ENCODE results near the gene NFE2L3. TPM values are rescaled to one million over a fixed set of nuclear protein-coding genes. Genes with fewer than 3 reads are reported as not detected.
"Not testable (repeated sequence)": the region's sequence is repeated elsewhere in the genome, so short reads cannot be mapped to it uniquely, and the experiment has no call there.

NFE2L3 gene
- 1 to 10 TPM; 1.3 to 1.7 TPM for total RNA-seq
- long read RNA-seq: 0 reads

- DNase-seq (peak; percentile 80), ATAC-seq (peak; percentile 83 to 89)
- intact Hi-C loops (cut with DNase I): no loop called here
Observed at GRCh38 chr7:26151953-26152781, at the start of gene NFE2L3. Gene NFE2L3 (plus strand): TSS chr7:26152198. CDS start chr7:26152499, 301 bp downstream.

- DNase-seq (no peak), ATAC-seq (no peak)
- intact Hi-C loops (cut with DNase I): no loop called here
Observed at GRCh38 chr7:26103596-26103995, 48.4 kb upstream of the NFE2L3 start.

DNA sequence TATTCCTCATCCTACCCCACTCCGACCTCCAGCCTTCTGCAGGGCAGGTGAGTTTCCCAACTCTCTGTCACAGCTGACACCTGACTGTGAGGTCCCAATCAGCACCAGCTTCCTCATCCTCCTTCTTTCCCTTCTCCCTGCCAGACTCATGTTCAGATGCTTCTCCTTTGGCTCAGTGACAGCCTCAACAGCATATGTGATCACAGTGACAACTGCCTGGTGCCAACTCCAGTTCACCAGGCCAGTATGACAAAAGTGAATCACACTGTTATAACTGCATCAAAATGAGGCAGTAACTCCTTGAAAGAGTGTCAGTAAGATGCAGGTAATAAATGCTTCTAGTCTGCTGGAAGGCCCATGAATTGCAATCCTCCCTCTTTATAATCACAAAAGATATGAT is 46.8 kb upstream of the NFE2L3 start:
- intact Hi-C loops (cut with DNase I): no loop called here
- ATAC-seq (peak in 1 of 2 donors; percentile 12), DNase-seq (no peak)

- DNase-seq (no peak), ATAC-seq (no peak)
- intact Hi-C loops (cut with DNase I): no loop called here
Observed at GRCh38 chr7:26105931-26106330, 46.1 kb upstream of the NFE2L3 start.

DNA sequence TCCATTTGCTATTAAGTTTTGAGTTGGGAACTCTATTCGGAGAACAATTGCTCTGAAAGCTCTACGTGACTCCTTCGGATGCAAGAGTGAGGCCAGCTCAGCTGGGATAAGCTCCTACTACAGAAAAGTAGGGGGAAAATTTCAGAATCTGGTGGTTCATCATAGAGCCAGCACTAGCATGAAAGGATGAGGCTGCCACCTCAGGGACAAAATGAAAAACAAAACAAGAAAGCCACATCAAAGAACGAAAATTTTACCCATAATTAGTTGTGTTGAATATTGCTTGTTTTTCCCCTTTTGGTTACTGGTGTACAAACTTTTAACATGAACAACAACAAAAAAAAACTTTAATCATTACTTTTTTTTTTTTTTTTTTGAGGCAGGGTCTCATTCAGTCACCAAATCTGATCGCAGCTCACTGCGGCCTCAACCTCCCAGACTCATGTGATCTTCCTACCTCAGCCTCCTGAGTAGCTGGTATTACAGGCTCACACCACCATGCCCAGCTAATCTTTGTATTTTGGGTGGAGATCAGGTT is 39.7 kb upstream of the NFE2L3 start:
- intact Hi-C loops (cut with DNase I): no loop called here
- no peak for DNase-seq
- no peak for ATAC-seq

- ATAC-seq (no peak), DNase-seq (no peak)
- intact Hi-C loops (cut with DNase I): no loop called here
Observed at GRCh38 chr7:26115650-26116049, 36.3 kb upstream of the NFE2L3 start.

- ATAC-seq (no peak), DNase-seq (no peak)
- intact Hi-C loops (cut with DNase I): no loop called here
Observed at GRCh38 chr7:26117142-26117807, 34.7 kb upstream of the NFE2L3 start.

- DNase-seq (no peak), ATAC-seq (no peak)
- intact Hi-C loops (cut with DNase I): no loop called here
Observed at GRCh38 chr7:26117970-26118369, 34.0 kb upstream of the NFE2L3 start.

DNA sequence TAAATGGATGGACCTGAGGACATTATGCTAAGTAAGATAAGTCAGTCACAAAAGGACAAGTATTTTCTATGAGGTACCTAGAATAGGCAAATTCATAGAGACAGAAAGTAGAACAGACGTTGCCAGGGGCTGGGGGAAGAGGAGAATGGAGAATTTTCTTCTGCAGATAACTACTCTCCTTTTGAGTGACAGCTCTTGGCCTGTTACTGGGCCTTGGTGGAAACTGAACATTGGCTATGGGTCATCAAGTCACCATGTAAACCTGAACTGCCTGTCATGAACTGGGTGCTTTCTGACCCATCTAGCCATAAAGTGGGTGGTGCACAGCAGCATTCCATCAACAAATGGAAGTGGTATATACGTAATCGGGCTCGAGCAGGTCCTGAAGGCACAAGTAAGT is 29.3 kb upstream of the NFE2L3 start:
- intact Hi-C loops (cut with DNase I): no loop called here
- ATAC-seq (no peak), DNase-seq (no peak)

DNA sequence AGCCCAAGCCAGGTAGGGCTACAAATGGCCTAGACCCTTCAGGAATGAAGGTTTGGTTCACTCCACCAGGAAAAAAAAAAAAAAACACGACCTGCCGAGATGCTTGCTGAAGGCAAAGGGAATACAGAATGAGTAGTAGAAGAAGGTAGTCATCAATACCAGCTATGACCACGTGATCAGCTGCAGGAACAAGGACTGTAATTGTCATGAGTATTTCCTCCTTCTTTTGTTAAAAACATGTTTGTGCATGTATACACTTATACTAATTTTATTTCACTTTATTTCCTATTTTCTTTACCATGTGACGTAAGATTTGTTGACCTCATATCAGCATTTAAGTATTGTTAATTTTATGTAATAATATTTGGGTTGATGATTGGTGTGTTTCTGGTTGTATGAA is 27.2 kb upstream of the NFE2L3 start:
- ATAC-seq; intact Hi-C loops (cut with DNase I); DNase-seq: not testable (repeated sequence)

- intact Hi-C loops (cut with DNase I): no loop called here
Observed at GRCh38 chr7:26127411-26127810, 24.6 kb upstream of the NFE2L3 start.

DNA sequence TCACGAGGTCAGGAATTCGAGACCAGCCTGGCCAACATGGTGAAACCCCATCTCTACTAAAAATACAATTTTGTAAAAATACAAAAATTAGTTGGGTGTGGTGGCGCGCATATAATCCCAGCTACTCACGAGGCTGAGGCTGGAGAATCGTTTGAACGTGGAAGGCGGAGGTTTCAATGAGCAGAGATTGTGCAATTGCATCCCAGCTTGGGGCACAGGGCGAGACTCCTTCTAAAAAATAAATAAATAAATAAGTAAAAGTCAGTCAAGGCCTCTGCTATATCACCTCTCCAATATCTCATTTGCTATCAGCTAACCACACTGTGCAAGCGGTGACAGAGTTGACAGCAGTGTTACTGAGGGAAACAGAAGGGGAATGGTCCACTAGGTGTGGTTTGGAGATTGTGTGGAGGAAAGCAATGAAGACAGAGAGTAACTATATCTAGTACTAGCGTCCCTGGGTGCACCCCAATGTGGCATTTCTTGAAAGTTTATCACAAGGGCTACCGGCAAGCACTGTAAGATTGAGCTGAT is 20.9 kb upstream of the NFE2L3 start:
- ATAC-seq: no peak
- no peak for DNase-seq
- intact Hi-C loops (cut with DNase I): no loop called here

More at GRCh38 chr7:26127411-26127810, 24.6 kb upstream of the NFE2L3 start:
- ATAC-seq: no peak
- no peak for DNase-seq

- ATAC-seq (no peak), DNase-seq (no peak)
- intact Hi-C loops (cut with DNase I): no loop called here
Observed at GRCh38 chr7:26135076-26135475, 16.9 kb upstream of the NFE2L3 start.

- ATAC-seq (no peak), DNase-seq (no peak)
- intact Hi-C loops (cut with DNase I): no loop called here
Observed at GRCh38 chr7:26135551-26135950, 16.4 kb upstream of the NFE2L3 start.

GRCh38 chr7:26136831-26137230 is 15.2 kb upstream of the NFE2L3 start:
- ATAC-seq (no peak), DNase-seq (no peak)
- intact Hi-C loops (cut with DNase I): no loop called here

DNA sequence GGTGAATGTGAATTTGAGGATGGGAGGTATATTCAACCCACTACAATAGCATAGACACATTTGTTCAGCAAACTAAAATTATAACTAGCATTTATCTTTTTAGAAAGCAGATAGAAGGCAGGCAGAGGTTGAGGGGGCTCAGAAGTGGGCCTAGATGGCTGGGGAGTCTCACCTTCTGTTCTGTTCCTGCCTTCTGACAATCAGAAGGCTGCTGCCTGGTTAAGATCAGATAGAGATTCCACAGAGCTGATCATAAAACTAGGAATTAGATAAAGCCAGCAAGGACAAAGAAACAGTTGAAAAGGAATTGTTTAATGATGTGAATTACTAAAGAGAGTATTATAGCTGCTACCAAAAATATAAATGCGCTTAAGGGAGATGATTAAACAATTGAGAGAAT is 11.6 kb upstream of the NFE2L3 start:
- DNase-seq (no peak), ATAC-seq (no peak)
- intact Hi-C loops (cut with DNase I): no loop called here

DNA sequence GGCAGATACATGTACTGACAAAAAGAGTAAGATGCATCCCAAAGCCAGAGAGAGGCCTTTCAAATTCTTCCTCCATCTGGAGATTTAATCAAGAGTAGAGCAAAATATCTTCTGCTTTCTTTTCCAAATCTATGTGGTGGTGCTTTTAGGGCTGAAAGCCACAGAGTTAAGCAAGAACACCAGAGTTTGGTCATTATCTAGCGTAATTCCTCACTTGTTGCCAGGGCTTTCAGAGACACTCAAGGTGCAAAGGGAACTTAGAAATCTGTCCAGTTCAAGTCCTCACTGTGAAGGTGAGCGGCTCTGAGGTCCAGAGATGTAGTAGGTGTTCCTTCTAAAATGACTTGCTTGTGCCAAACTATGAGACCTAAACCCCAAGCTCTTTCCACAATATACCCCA is 10.9 kb upstream of the NFE2L3 start:
- ATAC-seq (peak in 1 of 2 donors; percentile 38), DNase-seq (no peak)
- intact Hi-C loops (cut with DNase I): no loop called here

GRCh38 chr7:26143298-26144048 is 8.5 kb upstream of the NFE2L3 start:
- peak in 1 of 2 donors; percentile 68 for ATAC-seq
- intact Hi-C loops (cut with DNase I): no loop called here
- no peak for DNase-seq
